ENCODE results near the gene KCNG4.

The KCNG4 gene

GRCh38 chr16:84246679-84247077 is 6.9 kb upstream of the KCNG4 start:
- peaks cover 10% of the 10 kb centered on the region for H3K9me3 ChIP-seq (ENCODE audit: control insufficient read depth, low read length)
- peaks cover 6% of the 10 kb centered on the region for H3K4me1 ChIP-seq (ENCODE audit: control insufficient read depth, insufficient read depth, low read length)
- no peaks in the 10 kb centered on the region for H3K36me3 ChIP-seq (ENCODE audit: control insufficient read depth, insufficient read depth, low read length, severe bottlenecking)
- H3K9ac ChIP-seq (ENCODE audit: low read length) = no peak overlapping the region
- no peak for DNase-seq (ENCODE audit: low read depth)
- H3K4me3 ChIP-seq (ENCODE audit: low read length) = no peak overlapping the region
- H3K27me3 ChIP-seq (replicated peaks; ENCODE audit: control insufficient read depth, insufficient read depth, low read length) = peaks cover 58% of the 10 kb centered on the region

GRCh38 chr16:84245956-84246678 is 6.3 kb upstream of the KCNG4 start:
- no peak overlapping the region for H3K9ac ChIP-seq (ENCODE audit: low read length)
- peaks cover 6% of the 10 kb centered on the region for H3K4me1 ChIP-seq (ENCODE audit: control insufficient read depth, insufficient read depth, low read length)
- peaks cover 10% of the 10 kb centered on the region for H3K9me3 ChIP-seq (ENCODE audit: control insufficient read depth, low read length)
- H3K36me3 ChIP-seq (ENCODE audit: control insufficient read depth, insufficient read depth, low read length, severe bottlenecking) = no peaks in the 10 kb centered on the region
- H3K4me3 ChIP-seq (ENCODE audit: low read length) = no peak overlapping the region
- H3K27me3 ChIP-seq (replicated peaks; ENCODE audit: control insufficient read depth, insufficient read depth, low read length) = peaks cover 58% of the 10 kb centered on the region
- no peak for DNase-seq (ENCODE audit: low read depth)

- peaks cover 6% of the 10 kb centered on the region for H3K4me1 ChIP-seq (ENCODE audit: control insufficient read depth, insufficient read depth, low read length)
- DNase-seq (ENCODE audit: low read depth) = no peak
- H3K9ac ChIP-seq (ENCODE audit: low read length) = no peak overlapping the region
Observed at GRCh38 chr16:84244728-84245127, 4.9 kb upstream of the KCNG4 start.

GRCh38 chr16:84243732-84244131 is 3.9 kb upstream of the KCNG4 start:
- no peak overlapping the region for H3K4me3 ChIP-seq (ENCODE audit: low read length)
- H3K36me3 ChIP-seq (ENCODE audit: control insufficient read depth, insufficient read depth, low read length, severe bottlenecking) = no peaks in the 10 kb centered on the region
- peaks cover 6% of the 10 kb centered on the region for H3K4me1 ChIP-seq (ENCODE audit: control insufficient read depth, insufficient read depth, low read length)
- DNase-seq (ENCODE audit: low read depth) = no peak
- no peak overlapping the region for H3K9ac ChIP-seq (ENCODE audit: low read length)
- peaks cover 54% of the 10 kb centered on the region for H3K27me3 ChIP-seq (replicated peaks; ENCODE audit: control insufficient read depth, insufficient read depth, low read length)
- peaks cover 10% of the 10 kb centered on the region for H3K9me3 ChIP-seq (ENCODE audit: control insufficient read depth, low read length)

More at GRCh38 chr16:84244728-84245127, 4.9 kb upstream of the KCNG4 start:
- H3K27me3 ChIP-seq (replicated peaks; ENCODE audit: control insufficient read depth, insufficient read depth, low read length) = peaks cover 56% of the 10 kb centered on the region
- no peaks in the 10 kb centered on the region for H3K36me3 ChIP-seq (ENCODE audit: control insufficient read depth, insufficient read depth, low read length, severe bottlenecking)
- H3K4me3 ChIP-seq (ENCODE audit: low read length) = no peak overlapping the region
- peaks cover 10% of the 10 kb centered on the region for H3K9me3 ChIP-seq (ENCODE audit: control insufficient read depth, low read length)

GRCh38 chr16:84242839-84243238 is 3.0 kb upstream of the KCNG4 start:
- DNase-seq (ENCODE audit: low read depth) = no peak

GRCh38 chr16:84241778-84242177 is 2.0 kb upstream of the KCNG4 start:
- Histone ChIP-seq H3K9ac (ENCODE audit: low read length) (no peak overlapping the region), H3K36me3 (ENCODE audit: control insufficient read depth, insufficient read depth, low read length, severe bottlenecking) (no peaks in the 10 kb centered on the region), H3K4me3 (ENCODE audit: low read length) (no peak overlapping the region), H3K9me3 (ENCODE audit: control insufficient read depth, low read length) (peaks cover 10% of the 10 kb centered on the region), H3K27me3 (replicated peaks; ENCODE audit: control insufficient read depth, insufficient read depth, low read length) (peaks cover 70% of the 10 kb centered on the region), H3K4me1 (ENCODE audit: control insufficient read depth, insufficient read depth, low read length) (no peaks in the 10 kb centered on the region)
- no peak for DNase-seq (ENCODE audit: low read depth)

More at GRCh38 chr16:84242839-84243238, 3.0 kb upstream of the KCNG4 start:
- Histone ChIP-seq H3K4me1 (ENCODE audit: control insufficient read depth, insufficient read depth, low read length) (peaks cover 3% of the 10 kb centered on the region), H3K27me3 (replicated peaks; ENCODE audit: control insufficient read depth, insufficient read depth, low read length) (peaks cover 60% of the 10 kb centered on the region), H3K36me3 (ENCODE audit: control insufficient read depth, insufficient read depth, low read length, severe bottlenecking) (no peaks in the 10 kb centered on the region), H3K9me3 (ENCODE audit: control insufficient read depth, low read length) (peaks cover 10% of the 10 kb centered on the region), H3K9ac (ENCODE audit: low read length) (no peak overlapping the region), H3K4me3 (ENCODE audit: low read length) (no peak overlapping the region)

GRCh38 chr16:84240455-84240854 is 643 bp upstream of the KCNG4 start:
- Histone ChIP-seq H3K9me3 (ENCODE audit: control insufficient read depth, low read length) (peaks cover 10% of the 10 kb centered on the region), H3K9ac (ENCODE audit: low read length) (no peak overlapping the region), H3K4me1 (ENCODE audit: control insufficient read depth, insufficient read depth, low read length) (no peaks in the 10 kb centered on the region), H3K36me3 (ENCODE audit: control insufficient read depth, insufficient read depth, low read length, severe bottlenecking) (no peaks in the 10 kb centered on the region), H3K27me3 (replicated peaks; ENCODE audit: control insufficient read depth, insufficient read depth, low read length) (peaks cover 75% of the 10 kb centered on the region), H3K4me3 (ENCODE audit: low read length) (no peak overlapping the region)
- DNase-seq (ENCODE audit: low read depth) = no peak

GRCh38 chr16:84239141-84239769 is 557 bp downstream of the KCNG4 start:
- Histone ChIP-seq H3K9ac (ENCODE audit: low read length) (no peak overlapping the region), H3K36me3 (ENCODE audit: control insufficient read depth, insufficient read depth, low read length, severe bottlenecking) (no peaks in the 10 kb centered on the region), H3K4me3 (ENCODE audit: low read length) (no peak overlapping the region), H3K9me3 (ENCODE audit: control insufficient read depth, low read length) (peaks cover 3% of the 10 kb centered on the region), H3K4me1 (ENCODE audit: control insufficient read depth, insufficient read depth, low read length) (no peaks in the 10 kb centered on the region), H3K27me3 (replicated peaks; ENCODE audit: control insufficient read depth, insufficient read depth, low read length) (peaks cover 68% of the 10 kb centered on the region)
- DNase-seq (ENCODE audit: low read depth) = peak; percentile 34

- Histone ChIP-seq H3K4me3 (ENCODE audit: low read length) (no peak overlapping the region), H3K27me3 (replicated peaks; ENCODE audit: control insufficient read depth, insufficient read depth, low read length) (peaks cover 65% of the 10 kb centered on the region), H3K4me1 (ENCODE audit: control insufficient read depth, insufficient read depth, low read length) (no peaks in the 10 kb centered on the region), H3K9ac (ENCODE audit: low read length) (no peak overlapping the region), H3K9me3 (ENCODE audit: control insufficient read depth, low read length) (no peaks in the 10 kb centered on the region), H3K36me3 (ENCODE audit: control insufficient read depth, insufficient read depth, low read length, severe bottlenecking) (no peaks in the 10 kb centered on the region)
- DNase-seq (ENCODE audit: low read depth) = no peak
Observed at GRCh38 chr16:84237994-84238750, 1.6 kb downstream of the KCNG4 start.

- H3K9ac ChIP-seq (ENCODE audit: low read length) = no peak overlapping the region
- no peak overlapping the region for H3K4me3 ChIP-seq (ENCODE audit: low read length)
- no peaks in the 10 kb centered on the region for H3K4me1 ChIP-seq (ENCODE audit: control insufficient read depth, insufficient read depth, low read length)
- H3K36me3 ChIP-seq (ENCODE audit: control insufficient read depth, insufficient read depth, low read length, severe bottlenecking) = no peaks in the 10 kb centered on the region
- H3K9me3 ChIP-seq (ENCODE audit: control insufficient read depth, low read length) = no peaks in the 10 kb centered on the region
- DNase-seq (ENCODE audit: low read depth) = no peak
- H3K27me3 ChIP-seq (replicated peaks; ENCODE audit: control insufficient read depth, insufficient read depth, low read length) = peaks cover 63% of the 10 kb centered on the region
Observed at GRCh38 chr16:84236671-84237070, 3.1 kb downstream of the KCNG4 start.

Measured in adipocyte (in vitro differentiated cells).